ENCODE data around the gene UVRAG. TPM values are rescaled to one million over a fixed set of nuclear protein-coding genes. Genes with fewer than 3 reads are reported as not detected.

Gene UVRAG
- total and polyA plus RNA-seq, 9 donors = 10.1 to 26.7 (median 19.2) TPM

DNA sequence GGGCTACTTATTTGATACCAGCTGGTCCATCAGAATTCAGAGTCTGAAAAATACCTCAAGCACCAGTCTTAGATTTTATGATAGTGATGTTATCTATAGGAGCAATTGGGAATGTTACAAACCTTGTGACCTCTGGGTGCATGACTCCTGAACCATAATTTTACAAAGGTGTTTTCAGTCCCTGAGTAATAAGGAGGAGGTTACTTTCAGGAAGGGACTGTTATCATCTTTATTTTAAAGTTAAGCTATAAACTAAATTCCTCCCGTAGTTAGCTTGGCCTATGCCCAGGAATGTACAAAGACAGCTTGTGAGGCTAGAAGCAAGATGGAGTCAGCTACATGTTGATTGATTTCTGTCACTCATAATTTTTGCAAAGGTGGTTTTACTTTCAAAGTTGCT is 101.9 kb downstream of the UVRAG start:
- no peaks in the 10 kb centered on the region for H3K36me3 ChIP-seq
- H3K27ac ChIP-seq = no peak overlapping the region
- no peaks in the 10 kb centered on the region for H3K9me3 ChIP-seq
- no peaks in the 10 kb centered on the region for H3K4me1 ChIP-seq (ENCODE audit: insufficient read depth)
- 58 to 74% (median 59%) methylated on average over 1 of the region's 1 CpG for WGBS, 3 donors
- intact Hi-C loops (cut with DNase I) = no loop called here
- H3K4me3 ChIP-seq = no peak overlapping the region
- TF ChIP-seq POLR2A (IDR thresholded peaks at IDR 0.05) (no peak), EP300 (IDR thresholded peaks at IDR 0.05) (no peak)
- TF ChIP-seq, protein P1, sequence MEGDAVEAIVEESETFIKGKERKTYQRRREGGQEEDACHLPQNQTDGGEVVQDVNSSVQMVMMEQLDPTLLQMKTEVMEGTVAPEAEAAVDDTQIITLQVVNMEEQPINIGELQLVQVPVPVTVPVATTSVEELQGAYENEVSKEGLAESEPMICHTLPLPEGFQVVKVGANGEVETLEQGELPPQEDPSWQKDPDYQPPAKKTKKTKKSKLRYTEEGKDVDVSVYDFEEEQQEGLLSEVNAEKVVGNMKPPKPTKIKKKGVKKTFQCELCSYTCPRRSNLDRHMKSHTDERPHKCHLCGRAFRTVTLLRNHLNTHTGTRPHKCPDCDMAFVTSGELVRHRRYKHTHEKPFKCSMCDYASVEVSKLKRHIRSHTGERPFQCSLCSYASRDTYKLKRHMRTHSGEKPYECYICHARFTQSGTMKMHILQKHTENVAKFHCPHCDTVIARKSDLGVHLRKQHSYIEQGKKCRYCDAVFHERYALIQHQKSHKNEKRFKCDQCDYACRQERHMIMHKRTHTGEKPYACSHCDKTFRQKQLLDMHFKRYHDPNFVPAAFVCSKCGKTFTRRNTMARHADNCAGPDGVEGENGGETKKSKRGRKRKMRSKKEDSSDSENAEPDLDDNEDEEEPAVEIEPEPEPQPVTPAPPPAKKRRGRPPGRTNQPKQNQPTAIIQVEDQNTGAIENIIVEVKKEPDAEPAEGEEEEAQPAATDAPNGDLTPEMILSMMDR (IDR thresholded peaks at IDR 0.05) = no peak
- DNase-seq = no peak
- H3K27me3 ChIP-seq = no peaks in the 10 kb centered on the region

DNA sequence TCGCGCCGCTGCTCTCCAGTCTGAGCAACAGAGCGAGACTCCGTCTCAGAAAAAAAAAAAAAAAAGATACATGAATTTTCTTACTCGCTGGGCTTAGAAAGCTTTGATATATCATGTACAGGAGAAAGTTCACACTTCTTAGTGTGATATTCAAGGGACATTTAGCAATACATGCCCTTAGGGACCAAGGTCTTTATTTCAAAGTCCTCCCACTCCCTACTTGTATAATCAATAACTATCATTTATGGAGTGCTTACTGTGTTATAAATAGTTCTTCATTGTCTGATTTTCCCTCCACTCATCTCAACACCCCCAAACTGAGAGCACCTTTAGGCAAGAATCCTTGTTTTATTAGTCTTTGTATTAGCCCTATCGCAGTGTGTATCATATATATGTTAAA is 103.3 kb downstream of the UVRAG start:
- Histone ChIP-seq H3K36me3 (no peaks in the 10 kb centered on the region), H3K4me1 (ENCODE audit: insufficient read depth) (no peaks in the 10 kb centered on the region), H3K4me3 (no peak overlapping the region), H3K27me3 (no peaks in the 10 kb centered on the region), H3K27ac (no peak overlapping the region), H3K9me3 (no peaks in the 10 kb centered on the region)
- DNase-seq = no peak
- intact Hi-C loops (cut with DNase I) = no loop called here
- WGBS, 3 donors = 97 to 98% (median 98%) methylated on average over 7 of the region's 7 CpGs
- no peak for TF ChIP-seq EP300 (IDR thresholded peaks at IDR 0.05)
- TF ChIP-seq, protein P1 (IDR thresholded peaks at IDR 0.05) = no peak
- no peak for TF ChIP-seq POLR2A (IDR thresholded peaks at IDR 0.05)

DNA sequence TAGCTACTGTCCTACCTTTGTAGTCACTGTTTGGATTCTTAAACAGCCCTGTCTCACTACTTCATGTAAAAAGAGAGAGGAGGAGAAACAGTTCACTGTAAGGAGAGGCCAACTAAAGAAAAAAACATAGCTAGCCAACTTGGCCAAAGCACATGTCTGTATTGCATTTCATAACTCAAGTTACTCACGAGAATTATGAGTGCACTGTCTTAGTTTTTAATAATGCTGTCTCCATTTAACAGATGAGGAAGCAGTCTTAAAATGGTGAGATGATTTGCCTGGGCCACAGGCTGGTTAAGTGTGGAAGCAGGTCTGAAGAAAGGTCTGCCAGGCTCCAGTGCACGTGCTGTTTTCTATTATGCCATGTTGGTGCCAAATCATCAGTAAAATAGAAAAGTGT is 104.5 kb downstream of the UVRAG start:
- Histone ChIP-seq H3K4me3 (no peak overlapping the region), H3K4me1 (ENCODE audit: insufficient read depth) (no peaks in the 10 kb centered on the region), H3K27ac (no peak overlapping the region), H3K9me3 (no peaks in the 10 kb centered on the region), H3K36me3 (no peaks in the 10 kb centered on the region), H3K27me3 (no peaks in the 10 kb centered on the region)
- intact Hi-C loops (cut with DNase I) = no loop called here
- WGBS, 3 donors = 32 to 35% (median 34%) methylated on average over 2 of the region's 2 CpGs
- no peak for DNase-seq
- no peak for TF ChIP-seq POLR2A (IDR thresholded peaks at IDR 0.05)
- TF ChIP-seq EP300 (IDR thresholded peaks at IDR 0.05) = no peak
- TF ChIP-seq, protein P1 (IDR thresholded peaks at IDR 0.05) = no peak

DNA sequence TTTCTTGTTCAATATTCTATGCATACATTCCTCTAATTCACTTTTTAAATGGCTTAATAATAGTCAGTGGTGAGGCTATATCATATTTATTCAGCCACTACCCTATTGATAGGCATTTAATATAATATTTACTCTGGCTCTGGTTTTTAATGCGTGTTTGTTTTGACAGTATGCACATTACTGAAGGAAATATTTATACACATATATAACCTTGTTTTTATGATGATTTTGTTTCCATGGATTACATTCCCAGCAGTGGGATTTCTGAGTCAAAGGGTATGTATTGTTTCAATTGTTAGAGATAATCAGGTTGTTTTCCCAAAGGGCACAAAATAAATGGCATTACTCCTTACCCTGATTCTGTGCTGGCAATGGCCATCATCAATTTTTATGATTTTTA is 105.8 kb downstream of the UVRAG start:
- peaks cover 2% of the 10 kb centered on the region for H3K4me1 ChIP-seq (ENCODE audit: insufficient read depth)
- 38 to 56% (median 48%) methylated on average over 1 of the region's 1 CpG for whole genome bisulfite sequencing, 3 donors
- intact Hi-C loops (cut with DNase I) = no loop called here
- no peaks in the 10 kb centered on the region for H3K36me3 ChIP-seq
- no peak overlapping the region for H3K4me3 ChIP-seq
- DNase-seq = no peak
- TF ChIP-seq POLR2A (IDR thresholded peaks at IDR 0.05) = no peak
- TF ChIP-seq EP300 (IDR thresholded peaks at IDR 0.05) = no peak
- TF ChIP-seq, protein P1 (IDR thresholded peaks at IDR 0.05) = no peak
- H3K27ac ChIP-seq = no peak overlapping the region
- no peaks in the 10 kb centered on the region for H3K9me3 ChIP-seq
- H3K27me3 ChIP-seq = no peaks in the 10 kb centered on the region

DNA sequence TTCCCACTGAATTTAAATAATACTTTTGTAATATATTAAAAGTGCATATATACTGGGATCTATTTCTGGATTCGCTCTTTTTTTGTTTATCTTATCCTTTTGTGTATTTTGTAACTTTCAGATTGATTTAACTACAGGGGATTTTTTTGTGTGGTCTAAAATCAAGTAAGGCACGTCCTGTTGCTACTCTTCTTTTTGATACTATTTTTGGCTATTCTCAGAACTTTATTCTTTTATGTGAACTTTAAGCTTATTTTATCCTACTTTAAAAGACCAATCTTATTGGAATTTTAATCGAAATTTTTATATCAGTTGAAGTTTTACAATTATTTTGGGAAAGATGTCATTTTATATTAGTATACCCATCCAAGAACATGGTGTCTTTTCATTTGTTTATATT is 106.8 kb downstream of the UVRAG start:
- Histone ChIP-seq H3K27ac (no peak overlapping the region), H3K4me1 (ENCODE audit: insufficient read depth) (peaks cover 3% of the 10 kb centered on the region), H3K27me3 (no peaks in the 10 kb centered on the region), H3K4me3 (no peak overlapping the region), H3K36me3 (no peaks in the 10 kb centered on the region), H3K9me3 (no peaks in the 10 kb centered on the region)
- TF ChIP-seq, protein P1 (IDR thresholded peaks at IDR 0.05) = no peak
- TF ChIP-seq POLR2A (IDR thresholded peaks at IDR 0.05) = no peak
- no peak for TF ChIP-seq EP300 (IDR thresholded peaks at IDR 0.05)
- intact Hi-C loops (cut with DNase I) = no loop called here
- no peak for DNase-seq
- whole genome bisulfite sequencing, 3 donors = 48 to 71% (median 55%) methylated on average over 3 of the region's 3 CpGs

All from ovary (tissue), 9 donors.